IMR-90 (cell line): ENCODE measurements around the gene AGPS. TPM values are rescaled to one million over a fixed set of nuclear protein-coding genes. Genes with fewer than 3 reads are reported as not detected.

Experiments
- ATAC-seq: fragments of 200-7000 bp; cut with Tn5 transposase; 2 replicates; pipeline ENCODE4 v1.9.1; 2020; ENCODE audit warnings: low read depth, mild to moderate bottlenecking, moderate library complexity
- BruUV-seq: library from RNA; stranded (reverse); fragments of 400-500 nt; replicated peaks from 2 replicates; lab custom pipeline; 2021; lab: Mats Ljungman, UMichigan
- CTCF ChIA-PET: fragments of 300-600 bp; formaldehyde crosslinking; extraction: SDS; loops from one replicate; lab custom pipeline; 2021; ENCODE audit warnings: antibody characterized with exemption; lab: Yijun Ruan, JAX
- POLR2A ChIA-PET: fragments of 300-600 bp; sonication (Branson Sonifier 250); formaldehyde crosslinking; loops from one replicate; lab custom pipeline; 2022; ENCODE audit warnings: antibody characterized with exemption; ENCODE audit not compliant: unreplicated experiment; lab: Charles Lee
- DNase-seq: peaks from one replicate; pipeline ENCODE4 v3.0.0; 2013
- H2AFZ ChIP-seq: replicated peaks from 2 replicates; pipeline ENCODE3; 2013; ENCODE audit warnings: low read length, mild to moderate bottlenecking; ENCODE audit not compliant: poor library complexity
- H2AK5ac ChIP-seq: 2 replicates; pipeline ENCODE4 v1.6.1; 2013; ENCODE audit warnings: low read depth, low read length, inconsistent platforms
- H2AK9ac ChIP-seq: replicated peaks from 2 replicates; pipeline ENCODE3; 2013; ENCODE audit warnings: mild to moderate bottlenecking, low read depth, low read length, moderate library complexity; ENCODE audit not compliant: poor library complexity
- H2BK120ac ChIP-seq: 2 replicates; pipeline ENCODE4 v1.6.1; 2013; ENCODE audit warnings: low read depth, low read length, inconsistent platforms
- H2BK15ac ChIP-seq: 3 replicates; pipeline ENCODE4 v1.6.1; 2013; ENCODE audit warnings: low read depth, low read length, inconsistent platforms
- H2BK20ac ChIP-seq: 2 replicates; pipeline ENCODE4 v1.6.1; 2013; ENCODE audit warnings: low read depth, mild to moderate bottlenecking, inconsistent platforms, low read length, moderate library complexity
- H2BK5ac ChIP-seq: 2 replicates; pipeline ENCODE4 v1.6.1; 2013; ENCODE audit warnings: mild to moderate bottlenecking, low read depth, low read length, inconsistent platforms; ENCODE audit not compliant: poor library complexity, severe bottlenecking
- H3K14ac ChIP-seq: replicated peaks from 2 replicates; pipeline ENCODE4 v1.6.1; 2013; ENCODE audit warnings: low read depth, low read length, inconsistent platforms
- H3K18ac ChIP-seq: 2 replicates; pipeline ENCODE4 v1.6.1; 2013; ENCODE audit warnings: low read depth, low read length, control low read depth
- H3K23ac ChIP-seq: 2 replicates; pipeline ENCODE4 v1.6.1; 2013; ENCODE audit warnings: low read depth, low read length, inconsistent platforms
- H3K27ac ChIP-seq: 2 replicates; pipeline ENCODE4 v1.5.1; 2013; ENCODE audit warnings: mild to moderate bottlenecking, control low read depth, low read length; ENCODE audit not compliant: insufficient read depth
- H3K27me3 ChIP-seq: 2 replicates; pipeline ENCODE4 v1.6.1; 2013; ENCODE audit warnings: low read length; ENCODE audit not compliant: control insufficient read depth, insufficient read depth
- H3K36me3 ChIP-seq: 2 replicates; pipeline ENCODE4 v1.6.1; 2013; ENCODE audit warnings: low read length, mixed read lengths; ENCODE audit not compliant: control insufficient read depth, insufficient read depth
- H3K4ac ChIP-seq: 2 replicates; pipeline ENCODE4 v1.6.1; 2013; ENCODE audit warnings: low read depth, low read length, inconsistent platforms
- H3K4me1 ChIP-seq: 2 replicates; pipeline ENCODE4 v1.6.1; 2013; ENCODE audit warnings: low read length, mixed read lengths; ENCODE audit not compliant: control insufficient read depth, insufficient read depth
- H3K4me2 ChIP-seq: 2 replicates; pipeline ENCODE4 v1.6.1; 2013; ENCODE audit warnings: low read depth, mild to moderate bottlenecking, control low read depth, low read length, moderate library complexity
- H3K4me3 ChIP-seq: 2 replicates; pipeline ENCODE4 v1.5.1; 2013; ENCODE audit warnings: low read depth, mild to moderate bottlenecking, control low read depth, low read length, moderate library complexity; ENCODE audit not compliant: insufficient read depth
- H3K56ac ChIP-seq: 2 replicates; pipeline ENCODE4 v1.6.1; 2013; ENCODE audit warnings: low read length, inconsistent platforms; ENCODE audit not compliant: insufficient read depth; ENCODE audit errors: extremely low read depth
- H3K79me1 ChIP-seq, 2 experiments: 2 replicates each; pipeline ENCODE4 v1.6.1; 2013; ENCODE audit warnings: low read length in 2 of 2, inconsistent platforms in 1 of 2, low read depth in 1 of 2
- H3K9ac ChIP-seq: 2 replicates; pipeline ENCODE4 v1.6.1; 2013; ENCODE audit warnings: low read depth, low read length, control low read depth
- H3K9me1 ChIP-seq: 2 replicates; pipeline ENCODE4 v1.6.1; 2013; ENCODE audit warnings: low read length, inconsistent platforms; ENCODE audit not compliant: insufficient read depth
- H3K9me3 ChIP-seq: 2 replicates; pipeline ENCODE4 v1.6.1; 2013; ENCODE audit warnings: low read length; ENCODE audit not compliant: control insufficient read depth, insufficient read depth
- H4K20me1 ChIP-seq: 2 replicates; pipeline ENCODE4 v1.6.1; 2013; ENCODE audit warnings: low read length, inconsistent platforms; ENCODE audit not compliant: insufficient read depth
- H4K5ac ChIP-seq: 2 replicates; pipeline ENCODE4 v1.6.1; 2013; ENCODE audit warnings: mild to moderate bottlenecking, low read depth, low read length, control low read depth
- H4K8ac ChIP-seq, 2 experiments: 2 replicates each; pipeline ENCODE4 v1.6.1; 2013; ENCODE audit warnings: low read depth in 2 of 2, low read length in 2 of 2, control low read depth in 1 of 2, inconsistent platforms in 1 of 2
- H4K91ac ChIP-seq: 2 replicates; pipeline ENCODE4 v1.6.1; 2013; ENCODE audit warnings: low read depth, low read length, inconsistent platforms; ENCODE audit not compliant: insufficient read depth
- BHLHE40 ChIP-seq: fragments of 150-350 bp; IDR thresholded peaks from 2 replicates; pipeline ENCODE4 v1.6.1; 2016; ENCODE audit warnings: mild to moderate bottlenecking, low read depth, low read length
- CEBPB ChIP-seq: IDR thresholded peaks from 2 replicates; pipeline ENCODE4 v1.6.1; 2012; ENCODE audit warnings: low read depth, low read length, improper control_type of control experiment
- ELK1 ChIP-seq: fragments of 150-350 bp; IDR thresholded peaks from 2 replicates; pipeline ENCODE4 v1.6.1; 2016; ENCODE audit warnings: low read depth, mild to moderate bottlenecking, low read length, moderate library complexity, borderline replicate concordance
- MAFK ChIP-seq: IDR thresholded peaks from 2 replicates; pipeline ENCODE4 v1.6.1; 2012; ENCODE audit warnings: low read depth, low read length, improper control_type of control experiment
- MXI1 ChIP-seq: IDR thresholded peaks from 2 replicates; pipeline ENCODE4 v1.6.1; 2012; ENCODE audit warnings: low read depth, mild to moderate bottlenecking, low read length, moderate library complexity, borderline replicate concordance
- NFE2L2 ChIP-seq: fragments of 150-350 bp; IDR thresholded peaks from 2 replicates; pipeline ENCODE4 v1.6.1; 2016; ENCODE audit warnings: low read depth, mild to moderate bottlenecking, low read length
- POLR2A ChIP-seq: IDR thresholded peaks from 2 replicates; pipeline ENCODE4 v1.6.1; 2012; ENCODE audit warnings: mild to moderate bottlenecking, low read depth, low read length
- RAD21 ChIP-seq: IDR thresholded peaks from 2 replicates; pipeline ENCODE4 v1.6.1; 2012; ENCODE audit warnings: low read length, improper control_type of control experiment
- RFX5 ChIP-seq: IDR thresholded peaks from 2 replicates; pipeline ENCODE4 v1.8.0; 2012; ENCODE audit warnings: low read depth, mild to moderate bottlenecking, low read length, moderate library complexity
- WGBS, 2 experiments: methylation state at CpG; one replicate each; pipeline versions ENCODE4 v1.1.5 to v1.1.7; 2013; ENCODE audit warnings: missing lambda C conversion rate in 2 of 2; ENCODE audit not compliant: insufficient read length in 1 of 2; ENCODE audit errors: extremely low coverage in 2 of 2; 5-methylcytosine and 5-hydroxymethylcytosine counted together
- dilution Hi-C: fragments of 300-500 bp; cut with HindIII; formaldehyde crosslinking; loops from one replicate; pipeline ENCODE4 v1.14.3; 2018; ENCODE audit warnings: low sequenced_read_pairs; ENCODE audit not compliant: unreplicated experiment
- in situ Hi-C: fragments of 300-500 bp; cut with MboI; formaldehyde crosslinking; loops from 3 replicates; pipeline ENCODE4 v1.14.3; 2019; ENCODE audit warnings: low sequenced_read_pairs, inconsistent platforms, mixed read lengths
- intact Hi-C: fragments of 100-400 bp; cut with micrococcal nuclease; formaldehyde crosslinking; loops from 2 replicates; pipeline ENCODE4 v1.10.0; 2022
- polyA plus RNA-seq, 3 experiments: library from polyadenylated mRNA; depleted of rRNA; stranded (reverse); fragments of >200 nt; gene quantifications; 2 replicates each; pipeline ENCODE4 v1.2.3, GENCODE V29; 2012; ENCODE audit warnings: low replicate concordance in 1 of 3
- total RNA-seq: library from RNA; depleted of rRNA; stranded (reverse); fragments of >200 nt; gene quantifications from 2 replicates; pipeline ENCODE4 v1.2.3, GENCODE V29; 2012

The AGPS gene
- total and polyA plus RNA-seq, 2 of the 4 experiments (the other 2 are of a cell fraction) = 6.6 to 18.6 TPM

- no peak overlapping the region for H3K4me3 ChIP-seq
- H3K9ac ChIP-seq = no peak overlapping the region
- H4K5ac ChIP-seq = no peak overlapping the region
- no peaks in the 10 kb centered on the region for H3K9me1 ChIP-seq
- no peak overlapping the region for H3K4ac ChIP-seq
- no peak overlapping the region for H2AK9ac ChIP-seq
- H3K23ac ChIP-seq = no peak overlapping the region
- ChIA-PET CTCF (interaction anchor here (0.5 kb wide), 1 partner anchor 245 kb away, joined by 3 read pairs; no protein-coding TSS in a partner anchor), POLR2A (no interaction called here)
- H4K20me1 ChIP-seq = no peaks in the 10 kb centered on the region
- H4K8ac ChIP-seq = no peak overlapping the region
- H3K14ac ChIP-seq = no peak overlapping the region
- no peak overlapping the region for H3K27ac ChIP-seq
- no peak overlapping the region for H2BK20ac ChIP-seq
- no peak for DNase-seq
- no peaks in the 10 kb centered on the region for H3K9me3 ChIP-seq
- dilution Hi-C loops = no loop called here
- no peak overlapping the region for H2BK15ac ChIP-seq
- H2BK5ac ChIP-seq = no peak overlapping the region
- H3K4me1 ChIP-seq = peaks cover 3% of the 10 kb centered on the region
- H3K56ac ChIP-seq = no peak overlapping the region
- no peak for ATAC-seq
- TF ChIP-seq POLR2A (no peak), ELK1 (no peak), MXI1 (no peak), RAD21 (no peak), CEBPB (no peak), BHLHE40 (no peak), MAFK (no peak), NFE2L2 (no peak), RFX5 (no peak)
- no peak overlapping the region for H3K4me2 ChIP-seq
- peaks cover 5% of the 10 kb centered on the region; the same call in 1 of the 2 replicates for H3K36me3 ChIP-seq
- H2AFZ ChIP-seq = no peak overlapping the region
- H2BK120ac ChIP-seq = no peak overlapping the region
- no CpG with 5 or more reads among the region's 2 CpGs for WGBS, 2 experiments
- no peak overlapping the region for H2AK5ac ChIP-seq
- H3K27me3 ChIP-seq = no peaks in the 10 kb centered on the region
- no peak overlapping the region for H4K91ac ChIP-seq
- in situ Hi-C loops = no loop called here
- intact Hi-C loops = no loop called here
- BruUV-seq = no TSS peak
- H3K18ac ChIP-seq = no peak overlapping the region
- peaks cover 4 to 6% of the 10 kb centered on the region in 2 experiments; a peak in 2 of 4 replicates for H3K79me1 ChIP-seq
Measured at GRCh38 chr2:177478907-177479306, 86.3 kb downstream of the AGPS start.
